ENCODE data around the gene SMDT1. TPM values are rescaled to one million over a fixed set of nuclear protein-coding genes. Genes with fewer than 3 reads are reported as not detected.

Gene SMDT1, protein sequence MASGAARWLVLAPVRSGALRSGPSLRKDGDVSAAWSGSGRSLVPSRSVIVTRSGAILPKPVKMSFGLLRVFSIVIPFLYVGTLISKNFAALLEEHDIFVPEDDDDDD
- total RNA-seq = 61.2 and 64.8 TPM in 2 replicates
- polyA plus RNA-seq = 57.9 and 74.2 TPM in 2 replicates
- polyA plus RNA-seq (2011; cell fraction: cytosol; rRNA removed) = 63.3 and 67.0 TPM in 2 replicates
- 15.9 and 25.6 TPM in 2 replicates for polyA plus RNA-seq (2011; cell fraction: nucleus; rRNA removed)
- 45.3 and 54.5 TPM in 2 replicates for polyA plus RNA-seq (2012)
- 8.8 and 13.9 TPM in 2 replicates for polyA minus RNA-seq
- polyA minus RNA-seq (2011; cell fraction: cytosol; rRNA and poly(A)+ RNA removed) = 9.1 TPM
- polyA minus RNA-seq (2011; cell fraction: nucleus; rRNA and poly(A)+ RNA removed) = 10.1 and 11.7 TPM in 2 replicates
- Bru-seq, nascent RNA = percentile 75 among the genes with signal in this experiment
- percentile 85 among the genes with signal in this experiment for BruChase-seq, experiment 1, labeled RNA remaining after a 6-hour chase
- percentile 77 among the genes with signal in this experiment for BruChase-seq, experiment 2, labeled RNA remaining after a 2-hour chase
- long read RNA-seq, transcript SMDT1-201 (3 exons, 1,567 nt) = major isoform, 157 of 172 reads
- long read RNA-seq, partial matches to known transcripts = 1 of 172 reads
- long read RNA-seq, other reads (novel, unspliced or antisense) = 11 of 172 reads

GRCh38 chr22:42079319-42080251, at the start of gene SMDT1:
Gene SMDT1 (plus strand): TSS chr22:42079700. CDS start chr22:42079769, 69 bp downstream.
- Histone ChIP-seq H2AFZ (ENCODE audit: low read depth, low read length) (peak within 1 kb of the TSS; percentile 77), H3K9ac (replicated peaks; ENCODE audit: extremely low read depth, insufficient read depth, low read length) (peak within 1 kb of the TSS; percentile 91), H3K9me3 (replicated peaks; ENCODE audit: control insufficient read depth, insufficient read depth, low read length) (no peaks in the 10 kb centered on the region), H3K27ac (ENCODE audit: insufficient read depth, low read depth, low read length) (peak within 1 kb of the TSS; percentile 84), H3K9me1 (replicated peaks; ENCODE audit: control insufficient read depth, extremely low read depth, insufficient read depth, low read length) (no peaks in the 10 kb centered on the region), H3K36me3 (ENCODE audit: control insufficient read depth in 2 of 2, extremely low read depth in 1 of 2, insufficient read depth in 2 of 2, low read length in 2 of 2) (peaks cover 12 to 23% of the 10 kb centered on the region in 2 experiments), H3K79me2 (ENCODE audit: control insufficient read depth, insufficient read depth, low read length) (peaks cover 18% of the 10 kb centered on the region), H4K20me1 (replicated peaks; ENCODE audit: control insufficient read depth, extremely low read depth, insufficient read depth, low read length) (no peaks in the 10 kb centered on the region), H3K27me3 (ENCODE audit: control insufficient read depth in 2 of 2, insufficient read depth in 2 of 2, low read length in 2 of 2) (no peaks in the 10 kb centered on the region), H3K4me2 (ENCODE audit: insufficient read depth, low read length) (peak within 1 kb of the TSS; percentile 90), H3K4me3 (replicated peaks in 1 of 3; ENCODE audit: insufficient read depth in 1 of 3, low read depth in 1 of 3, low read length in 3 of 3) (peak within 1 kb of the TSS; percentile 59 to 96 (median 79)), H3K4me1 (ENCODE audit: control insufficient read depth, extremely low read depth, insufficient read depth, low read length) (peaks cover 17% of the 10 kb centered on the region)
- TSS peak; percentile 75 for BruUV-seq (replicated peaks)
- dilution Hi-C loops (cut with MboI; ENCODE audit: extremely low pct_ligation_motif_present, low sequenced_read_pairs) (no loop called here), intact Hi-C loops (cut with micrococcal nuclease) (loop anchor here (1.0 kb wide), 2 partner anchors 9 to 11 kb away; partner anchors contain the start of genes NAGA and NDUFA6)
- peak; percentile 99 for FAIRE-seq
- peak; percentile 82 for TF ChIP-seq POLR2A (IDR thresholded peaks at IDR 0.05; ENCODE audit: low read depth, low read length)
- peak; percentile 63 for TF ChIP-seq MAX (IDR thresholded peaks at IDR 0.05; ENCODE audit: insufficient read depth, insufficient read length)
- TF ChIP-seq, protein P1, sequence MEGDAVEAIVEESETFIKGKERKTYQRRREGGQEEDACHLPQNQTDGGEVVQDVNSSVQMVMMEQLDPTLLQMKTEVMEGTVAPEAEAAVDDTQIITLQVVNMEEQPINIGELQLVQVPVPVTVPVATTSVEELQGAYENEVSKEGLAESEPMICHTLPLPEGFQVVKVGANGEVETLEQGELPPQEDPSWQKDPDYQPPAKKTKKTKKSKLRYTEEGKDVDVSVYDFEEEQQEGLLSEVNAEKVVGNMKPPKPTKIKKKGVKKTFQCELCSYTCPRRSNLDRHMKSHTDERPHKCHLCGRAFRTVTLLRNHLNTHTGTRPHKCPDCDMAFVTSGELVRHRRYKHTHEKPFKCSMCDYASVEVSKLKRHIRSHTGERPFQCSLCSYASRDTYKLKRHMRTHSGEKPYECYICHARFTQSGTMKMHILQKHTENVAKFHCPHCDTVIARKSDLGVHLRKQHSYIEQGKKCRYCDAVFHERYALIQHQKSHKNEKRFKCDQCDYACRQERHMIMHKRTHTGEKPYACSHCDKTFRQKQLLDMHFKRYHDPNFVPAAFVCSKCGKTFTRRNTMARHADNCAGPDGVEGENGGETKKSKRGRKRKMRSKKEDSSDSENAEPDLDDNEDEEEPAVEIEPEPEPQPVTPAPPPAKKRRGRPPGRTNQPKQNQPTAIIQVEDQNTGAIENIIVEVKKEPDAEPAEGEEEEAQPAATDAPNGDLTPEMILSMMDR (IDR thresholded peaks at IDR 0.05; ENCODE audit: extremely low read depth in 1 of 2, insufficient read depth in 1 of 2, low read depth in 1 of 2, low read length in 2 of 2) = no peak
- peak; percentile 94 for TF ChIP-seq POLR2AphosphoS5 (IDR thresholded peaks at IDR 0.05; ENCODE audit: insufficient read depth, low read depth, low read length)
- POLR2A ChIA-PET = interaction anchor here (0.5 to 1.5 kb wide), 4 partner anchors 9 to 140 kb away, joined by 3 to 6 read pairs (median 4); partner anchors contain the start of gene NDUFA6
- CTCF ChIA-PET = interaction anchor here (0.6 to 3.0 kb wide), 4 partner anchors 10 to 115 kb away, joined by 3 to 26 read pairs (median 4); partner anchors contain the start of gene NDUFA6
- DNase-seq (ENCODE audit: low read depth, low spot score) = peak; percentile 98
